GM21737 (cell line): Measurements from ENCODE around the gene ARHGAP15.

Experiments
- ATAC-seq: cut with Tn5 transposase; IDR thresholded peaks from one replicate; pipeline ENCODE4 v1.9.1; 2021; ENCODE audit warnings: mild to moderate bottlenecking, moderate library complexity; ENCODE audit not compliant: unreplicated experiment

Gene ARHGAP15

GRCh38 chr2:143477714-143478443 lies 348.7 kb downstream of the ARHGAP15 start:
- no peak for ATAC-seq

GRCh38 chr2:143480086-143480485 lies 350.9 kb downstream of the ARHGAP15 start:
- ATAC-seq: no peak

DNA sequence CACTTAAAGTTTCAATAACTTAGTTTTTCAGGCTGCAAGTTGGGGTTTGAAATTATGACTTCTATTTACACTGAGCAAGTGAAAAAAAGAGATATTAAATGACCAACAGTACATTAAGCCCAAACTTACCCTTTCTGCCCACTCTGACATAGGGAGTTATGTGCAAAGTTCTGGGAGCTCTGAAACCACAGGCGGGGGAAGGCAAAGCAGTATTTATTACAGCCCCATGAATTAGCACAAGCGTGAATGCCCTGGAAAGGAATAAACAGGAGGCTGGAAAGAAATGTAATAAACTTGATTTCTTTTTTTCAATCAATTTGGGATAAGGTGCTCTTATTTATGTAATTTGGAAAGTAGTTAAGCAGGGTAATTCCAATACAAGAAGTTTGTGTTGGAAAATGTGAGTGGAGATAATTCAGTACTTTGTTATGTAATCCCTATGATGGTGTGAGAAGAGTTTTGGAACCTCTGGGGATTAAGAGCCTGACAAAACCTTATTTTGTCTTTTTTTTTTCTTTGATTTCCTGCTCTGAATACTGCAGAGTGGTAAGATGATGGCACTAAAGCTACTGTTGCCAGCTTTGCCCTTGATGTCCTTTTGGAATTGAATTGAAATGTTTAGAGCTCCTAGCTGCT lies 351.5 kb downstream of the ARHGAP15 start:
- no peak for ATAC-seq

DNA sequence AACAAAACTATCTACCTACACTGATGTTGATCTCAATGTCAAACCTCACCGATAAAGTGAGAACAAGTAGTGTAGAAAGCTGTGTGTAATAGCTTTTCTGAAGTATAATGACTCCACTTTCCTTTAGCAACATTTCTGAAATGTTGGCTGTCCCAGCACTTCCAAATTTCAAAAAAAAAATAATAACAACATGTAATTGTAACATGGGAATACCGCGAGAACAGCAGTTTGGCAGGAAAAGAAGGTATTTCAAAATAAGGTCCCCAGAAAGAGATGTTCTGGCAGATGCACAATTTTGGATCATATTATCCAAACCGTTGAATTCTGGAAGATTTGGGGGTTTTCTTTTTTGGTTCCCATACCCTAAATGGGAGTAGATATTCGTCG lies 352.0 kb downstream of the ARHGAP15 start:
- no peak for ATAC-seq

DNA sequence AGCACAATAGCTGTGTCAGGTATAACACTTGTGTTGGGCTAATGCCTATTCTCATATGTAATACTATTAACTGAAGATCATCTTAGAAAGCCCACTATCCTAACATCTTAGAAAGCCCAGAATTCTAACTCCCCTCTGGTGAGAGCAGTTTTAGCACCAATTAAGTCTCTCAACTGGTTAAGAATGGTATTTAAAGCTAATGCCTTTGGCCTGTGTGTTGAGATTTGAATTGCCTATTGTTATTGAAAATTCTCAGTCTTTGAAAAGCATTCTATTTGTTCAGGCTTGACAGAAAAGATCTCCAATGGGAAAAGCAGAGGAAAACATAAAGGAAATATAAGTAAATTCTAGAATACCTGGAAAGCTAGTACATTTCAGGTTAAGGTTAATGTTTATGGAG lies 352.5 kb downstream of the ARHGAP15 start:
- no peak for ATAC-seq

- no peak for ATAC-seq
Observed at GRCh38 chr2:143482316-143482715, 353.1 kb downstream of the ARHGAP15 start.

- no peak for ATAC-seq
Observed at GRCh38 chr2:143482771-143483170, 353.6 kb downstream of the ARHGAP15 start.

- ATAC-seq: no peak
Observed at GRCh38 chr2:143486976-143487375, 357.8 kb downstream of the ARHGAP15 start.

DNA sequence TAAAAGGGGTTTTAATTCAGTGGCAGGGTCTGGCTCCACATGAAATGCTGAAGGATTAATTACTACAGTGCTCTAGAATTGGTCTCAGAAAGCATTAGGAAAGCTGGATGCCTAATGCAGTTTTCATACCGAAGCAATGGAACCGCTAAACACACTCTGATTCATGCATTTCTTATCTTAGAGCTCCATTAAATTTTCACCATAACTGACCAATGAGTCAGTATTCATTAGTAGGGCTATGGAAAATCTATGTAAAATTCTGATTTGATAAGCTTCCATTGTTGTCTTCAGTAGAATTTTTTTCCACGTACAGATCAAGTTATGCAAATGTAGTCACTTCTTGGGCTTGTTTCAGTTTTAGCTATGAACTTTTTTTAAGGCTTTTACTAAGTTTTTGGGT lies 359.9 kb downstream of the ARHGAP15 start:
- ATAC-seq: no peak

- ATAC-seq: no peak
Observed at GRCh38 chr2:143491131-143491530, 361.9 kb downstream of the ARHGAP15 start.

- ATAC-seq: no peak
Observed at GRCh38 chr2:143493339-143493738, 364.1 kb downstream of the ARHGAP15 start.

- no peak for ATAC-seq
Observed at GRCh38 chr2:143497726-143498125, 368.5 kb downstream of the ARHGAP15 start.

DNA sequence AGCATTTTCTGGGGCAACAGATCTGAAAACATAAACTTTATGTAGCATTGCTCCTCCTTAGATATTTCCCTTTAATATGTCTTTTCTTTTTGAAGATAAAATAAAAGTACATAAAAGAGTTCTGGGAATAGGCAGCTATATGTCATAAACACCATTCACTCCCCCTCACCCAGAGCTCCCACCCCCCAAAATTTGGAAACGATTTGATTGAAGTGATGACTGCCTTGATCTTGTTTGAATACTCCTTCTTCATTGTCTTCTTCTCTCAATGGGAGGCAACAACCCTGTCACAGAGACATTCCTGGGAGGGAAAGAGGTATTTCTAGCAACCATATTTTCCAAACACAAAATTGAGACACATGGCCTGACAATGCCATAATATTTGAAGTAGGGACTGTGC lies 369.3 kb downstream of the ARHGAP15 start:
- no peak for ATAC-seq

DNA sequence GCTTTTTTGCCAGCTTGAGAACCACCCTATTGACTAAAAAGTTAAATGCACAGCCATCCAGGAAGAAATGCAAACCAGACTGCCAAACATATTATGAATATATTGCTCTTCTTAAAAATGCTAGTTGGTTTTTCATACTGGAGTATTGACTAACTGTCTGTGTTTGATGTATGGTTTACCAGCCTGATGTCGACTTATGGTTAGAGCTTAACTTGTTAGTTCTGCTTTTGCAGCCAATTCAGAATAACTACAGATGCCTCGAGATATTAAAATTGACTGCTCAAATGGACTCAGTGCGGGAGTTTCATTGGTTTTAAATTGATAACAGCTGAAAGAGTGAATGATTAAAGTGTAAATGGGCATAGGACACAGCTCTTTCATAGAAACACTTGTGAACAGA lies 369.8 kb downstream of the ARHGAP15 start:
- no peak for ATAC-seq

GRCh38 chr2:143501106-143501676 lies 372.0 kb downstream of the ARHGAP15 start:
- ATAC-seq: no peak

DNA sequence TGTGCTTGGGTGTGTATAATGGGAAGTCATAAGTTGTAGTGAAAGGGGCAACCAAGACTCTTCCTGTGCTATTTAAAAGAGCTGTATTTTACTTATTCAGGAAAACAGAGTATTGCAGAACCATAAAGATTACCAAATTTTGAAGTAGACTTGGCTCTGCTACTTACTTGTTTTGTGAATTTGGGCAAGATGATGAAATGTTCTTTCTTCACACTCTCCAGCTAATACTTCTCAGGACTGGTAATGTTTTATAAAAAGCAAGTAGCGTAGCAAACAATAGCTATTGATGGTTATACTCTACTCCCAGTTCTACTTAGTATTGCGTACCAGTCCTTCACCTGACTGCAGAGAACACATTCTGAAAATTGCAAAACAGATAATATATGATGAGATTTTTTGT lies 374.1 kb downstream of the ARHGAP15 start:
- no peak for ATAC-seq

GRCh38 chr2:143504397-143504796 lies 375.2 kb downstream of the ARHGAP15 start:
- ATAC-seq: no peak

DNA sequence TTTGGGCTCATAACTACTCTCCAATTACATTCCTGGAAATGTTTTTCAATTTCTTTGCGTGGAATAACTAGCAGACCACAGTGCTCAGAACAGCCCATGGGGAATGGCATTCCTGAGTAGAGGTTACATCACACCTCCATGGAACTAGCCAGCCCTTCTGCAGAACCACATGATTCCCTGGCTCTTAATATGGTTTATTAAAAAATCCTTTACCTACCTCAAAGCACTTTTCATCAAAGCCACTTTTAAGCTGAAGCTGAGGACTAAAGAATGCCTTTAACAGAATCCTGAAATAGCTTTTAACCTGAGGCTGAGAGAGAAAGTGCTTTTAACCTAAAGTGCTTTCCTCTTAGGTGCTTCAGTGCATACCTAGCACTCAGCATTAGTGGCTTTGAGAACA lies 376.3 kb downstream of the ARHGAP15 start:
- no peak for ATAC-seq

GRCh38 chr2:143513081-143513480 lies 383.9 kb downstream of the ARHGAP15 start:
- no peak for ATAC-seq

GRCh38 chr2:143514413-143514812 lies 385.2 kb downstream of the ARHGAP15 start:
- ATAC-seq: no peak

GRCh38 chr2:143515318-143515717 lies 386.1 kb downstream of the ARHGAP15 start:
- ATAC-seq: no peak

- ATAC-seq: no peak
Observed at GRCh38 chr2:143519521-143519920, 390.3 kb downstream of the ARHGAP15 start.
